Measurements from ENCODE around the gene LITAFD.

The LITAFD gene

DNA sequence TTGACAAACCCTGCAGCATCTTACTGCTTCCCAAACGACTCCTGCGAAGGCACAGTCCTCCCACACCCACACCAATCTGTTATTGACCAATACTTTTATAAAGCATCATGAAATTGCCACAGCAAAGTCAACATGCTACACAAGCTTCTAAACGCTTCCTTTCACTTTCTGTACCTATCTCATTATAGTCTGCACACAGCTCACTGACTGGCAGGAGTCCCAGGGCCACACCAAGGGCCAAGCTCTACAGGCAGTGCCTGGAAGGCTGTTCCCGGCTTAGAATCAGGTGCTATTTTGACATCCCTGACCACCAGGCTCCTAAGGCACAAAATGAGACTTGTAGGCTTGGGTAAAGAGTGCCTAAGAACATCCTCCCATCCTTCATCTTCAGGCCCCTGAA lies 42.1 kb downstream of the LITAFD start:
- no peak for DNase-seq

DNA sequence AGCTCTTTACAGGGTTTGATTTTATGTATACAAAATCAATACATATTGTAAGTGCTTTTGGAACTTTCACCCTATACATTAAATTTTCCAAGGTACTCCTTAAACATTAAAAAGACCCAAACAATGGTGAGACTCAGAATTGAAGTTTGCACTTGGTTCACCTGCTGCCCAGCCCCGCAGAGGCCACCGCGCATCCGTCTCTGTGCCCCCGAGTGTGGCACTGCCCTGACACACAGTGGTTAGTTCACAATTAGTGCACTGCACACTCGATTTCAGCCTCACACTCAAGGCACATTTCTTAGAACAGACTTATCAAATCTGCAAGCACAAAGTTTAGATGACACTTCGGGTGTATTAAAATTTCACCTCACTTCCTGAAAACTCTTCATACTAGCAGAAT lies 43.3 kb downstream of the LITAFD start:
- no peak for DNase-seq

DNA sequence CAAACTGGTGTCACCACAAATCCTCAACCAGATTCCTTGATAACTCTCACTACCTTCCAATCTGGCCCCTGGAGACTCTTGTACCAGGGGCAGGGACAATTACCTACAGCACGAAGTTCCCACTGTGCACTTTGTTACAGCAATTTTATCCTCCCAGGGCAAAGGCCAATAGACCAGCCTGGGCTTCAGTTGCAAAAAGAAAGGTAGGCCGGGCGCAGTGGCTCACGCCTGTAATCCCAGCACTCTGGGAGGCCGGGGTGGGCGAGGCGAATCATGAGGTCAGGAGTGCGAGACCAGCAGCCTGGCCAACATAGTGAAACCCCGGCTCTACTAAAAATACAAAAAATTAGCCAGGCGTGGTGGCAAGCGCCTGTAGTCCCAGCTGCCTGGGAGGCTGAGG lies 44.7 kb downstream of the LITAFD start:
- DNase-seq: no peak

DNA sequence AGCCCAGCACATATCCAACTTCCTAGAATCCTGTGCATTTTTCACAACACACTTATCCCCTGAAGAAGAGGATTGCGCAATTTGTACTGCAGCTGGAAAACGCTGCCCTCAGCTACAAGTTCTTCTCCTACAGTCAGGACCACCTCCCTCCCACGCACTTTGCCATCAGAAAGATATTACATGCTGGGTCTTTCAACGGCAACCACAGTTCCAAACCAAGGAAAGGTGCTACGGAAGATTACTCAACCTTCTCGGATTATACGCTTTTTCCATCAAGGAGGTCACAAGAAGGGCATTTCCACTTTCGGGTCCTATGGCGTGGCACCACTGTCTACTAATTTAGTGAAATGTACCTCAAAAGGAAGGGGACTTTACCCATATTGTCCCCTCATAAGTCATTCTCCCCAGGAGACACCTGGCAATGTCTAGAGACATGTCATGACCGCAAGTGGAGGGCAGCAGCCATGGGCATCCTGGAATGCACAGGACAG lies 46.4 kb downstream of the LITAFD start:
- no peak for DNase-seq

DNA sequence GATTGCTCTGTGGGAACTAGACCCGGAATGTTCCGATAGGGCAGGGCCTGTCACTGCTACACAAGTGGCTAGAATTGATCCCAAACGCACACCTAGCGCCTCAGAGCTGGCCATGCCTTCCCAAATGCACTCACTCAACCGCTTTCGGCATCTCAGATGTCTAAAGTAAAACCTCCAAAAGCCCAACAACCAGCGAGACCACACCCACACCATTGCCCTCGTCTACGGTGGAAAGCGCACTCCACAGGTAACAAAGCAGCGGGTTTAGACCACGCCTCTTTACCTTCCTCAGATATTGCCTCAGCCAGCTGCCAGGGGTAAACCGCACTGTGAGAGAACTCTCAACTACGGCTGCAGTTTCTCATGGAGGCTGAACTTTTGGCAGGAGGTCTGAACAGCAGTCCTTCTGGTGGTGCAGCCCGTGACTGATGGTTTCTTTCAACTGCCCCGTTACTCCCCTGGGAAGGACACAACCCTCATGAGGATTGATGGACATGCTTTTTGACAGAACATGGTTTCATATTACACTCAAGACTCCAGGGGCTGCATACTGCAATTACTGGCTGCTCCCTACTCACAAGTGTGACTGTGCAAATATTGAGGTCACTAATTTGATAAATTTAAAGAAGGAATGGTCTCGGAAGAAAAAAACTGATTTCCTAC lies 47.1 kb downstream of the LITAFD start:
- DNase-seq: no peak

DNA sequence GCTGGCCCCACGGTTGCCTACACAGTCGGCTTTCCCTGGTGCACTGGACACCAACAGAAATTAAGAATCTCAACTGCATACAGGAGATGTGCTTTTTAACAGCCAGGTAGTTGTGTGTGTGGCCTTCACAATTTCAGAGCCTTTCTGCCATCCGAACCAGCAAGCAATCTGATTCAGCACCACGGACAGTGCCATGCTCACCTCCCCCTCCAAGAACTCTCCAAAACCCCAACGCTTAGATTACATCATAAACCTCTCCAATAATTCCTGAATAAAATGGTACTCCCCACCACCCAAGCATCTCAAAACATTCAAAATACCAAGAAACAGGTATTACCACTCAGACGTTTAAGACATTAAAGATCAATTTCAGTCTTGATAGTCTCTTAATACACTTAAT lies 49.7 kb downstream of the LITAFD start:
- peak; percentile 71 for DNase-seq

DNA sequence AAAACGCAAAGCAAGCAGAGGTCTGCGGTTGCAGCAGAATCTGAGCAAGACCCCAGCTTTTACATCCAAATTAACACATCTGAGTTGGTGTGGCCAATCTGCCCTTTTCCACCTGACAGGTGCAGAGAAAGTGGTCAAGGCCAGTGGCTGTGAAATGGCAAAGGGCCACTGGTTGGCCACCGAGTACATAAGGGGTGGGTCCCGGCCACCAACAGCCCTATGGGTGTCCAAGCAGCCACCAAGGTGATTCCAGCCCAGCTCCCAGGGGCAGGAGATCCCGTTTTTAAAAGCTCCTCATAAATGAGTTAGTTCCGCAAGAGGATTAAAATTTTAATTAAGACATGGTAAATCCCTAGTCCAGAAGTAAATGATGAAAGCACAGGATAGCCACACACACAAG lies 52.5 kb downstream of the LITAFD start:
- no peak for DNase-seq
